ENCODE results near the gene C11orf16.
A peak's percentile ranks its signal among the peaks of the same experiment; 100 is the strongest.

Gene C11orf16

DNA sequence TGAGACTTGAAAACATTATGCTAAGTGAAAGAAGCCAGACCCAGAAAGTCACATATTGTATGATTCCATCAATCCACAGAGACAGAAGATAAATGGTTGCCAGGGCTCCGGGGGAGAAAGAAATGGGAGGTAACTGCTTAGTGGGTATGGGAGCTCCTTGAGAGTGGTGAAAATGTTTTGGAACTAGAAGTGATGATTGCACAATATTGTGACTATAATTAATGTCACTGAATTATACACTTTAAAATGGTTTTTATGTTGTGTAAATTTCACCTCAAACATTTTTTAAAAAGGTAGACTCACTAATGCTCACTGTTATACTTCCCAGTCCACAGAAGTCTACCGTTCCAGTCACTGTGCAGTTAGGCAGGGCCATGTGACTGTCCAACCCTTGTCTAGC lies 54.0 kb downstream of the C11orf16 start:
- DNase-seq: no peak

GRCh38 chr11:8873741-8874405 lies 58.9 kb downstream of the C11orf16 start:
- peak; percentile 7 to 26 for DNase-seq

DNA sequence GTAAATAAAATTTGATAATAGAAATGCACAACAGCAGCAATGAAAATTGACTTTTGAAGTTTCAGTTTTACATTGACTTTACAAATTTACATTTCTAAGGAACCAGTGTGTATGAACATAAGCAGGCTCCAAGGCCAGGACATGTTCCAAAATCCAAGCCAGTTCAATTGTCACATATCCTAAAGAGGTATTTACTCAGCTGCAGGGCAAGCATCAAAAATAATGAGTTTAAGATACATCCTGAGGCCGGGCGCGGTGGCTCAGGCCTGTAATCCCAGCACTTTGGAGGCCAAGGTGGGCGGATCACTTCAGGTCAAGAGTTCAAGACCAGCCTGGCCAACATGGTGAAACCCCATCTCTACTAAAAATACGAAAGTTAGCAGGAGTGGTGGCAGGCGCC lies 60.8 kb downstream of the C11orf16 start:
- no peak for DNase-seq

GRCh38 chr11:8871171-8871775 lies 61.5 kb downstream of the C11orf16 start:
- DNase-seq: no peak

DNA sequence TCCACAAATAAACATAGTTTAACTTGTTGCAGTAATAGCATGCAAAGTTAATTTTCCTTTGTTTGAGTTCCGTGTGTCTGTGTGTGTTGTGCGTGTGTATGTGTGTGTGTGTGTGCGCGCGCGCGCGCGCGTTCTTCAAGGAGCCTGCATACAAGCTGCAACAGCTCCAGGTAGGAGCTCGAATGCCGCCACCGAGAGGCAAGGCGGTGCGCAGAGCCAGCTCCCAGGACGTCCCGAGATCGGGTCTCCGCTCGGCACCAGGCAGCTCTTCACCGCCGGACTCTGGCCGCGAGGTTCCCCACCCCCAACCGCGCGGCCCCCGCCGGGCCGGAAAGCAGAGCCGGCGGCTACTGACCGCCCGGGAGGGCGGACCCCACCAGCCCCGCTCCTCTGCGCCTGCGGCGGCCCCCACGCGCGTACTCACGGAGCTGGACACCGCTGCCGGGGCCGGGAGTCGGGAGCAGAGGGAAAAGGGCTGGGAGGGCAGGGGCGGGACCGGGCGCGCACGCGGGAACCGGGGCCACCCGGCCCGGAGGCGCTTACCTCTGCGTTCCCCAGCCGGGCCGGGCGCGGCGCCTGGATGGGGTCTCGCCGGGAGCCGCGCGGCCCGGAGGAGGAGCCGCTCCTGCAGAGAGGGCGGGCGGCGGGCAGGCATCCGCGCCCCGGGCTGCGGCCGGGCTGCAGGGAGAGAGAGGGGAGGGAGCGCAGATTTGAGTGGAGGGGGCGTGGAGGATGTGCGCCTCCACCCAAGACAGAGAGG lies 62.2 kb downstream of the C11orf16 start:
- no peak for DNase-seq
